Smooth muscle cell of the umbilical artery (primary cell): ENCODE results near the gene CTTNBP2. TPM values are rescaled to one million over a fixed set of nuclear protein-coding genes. Genes with fewer than 3 reads are reported as not detected.

Experiments used
- total RNA-seq: library from RNA; depleted of rRNA; stranded (reverse); fragments of >200 nt; gene quantifications from 2 replicates; pipeline ENCODE4 v1.2.3, GENCODE V29; 2014

Gene CTTNBP2, protein sequence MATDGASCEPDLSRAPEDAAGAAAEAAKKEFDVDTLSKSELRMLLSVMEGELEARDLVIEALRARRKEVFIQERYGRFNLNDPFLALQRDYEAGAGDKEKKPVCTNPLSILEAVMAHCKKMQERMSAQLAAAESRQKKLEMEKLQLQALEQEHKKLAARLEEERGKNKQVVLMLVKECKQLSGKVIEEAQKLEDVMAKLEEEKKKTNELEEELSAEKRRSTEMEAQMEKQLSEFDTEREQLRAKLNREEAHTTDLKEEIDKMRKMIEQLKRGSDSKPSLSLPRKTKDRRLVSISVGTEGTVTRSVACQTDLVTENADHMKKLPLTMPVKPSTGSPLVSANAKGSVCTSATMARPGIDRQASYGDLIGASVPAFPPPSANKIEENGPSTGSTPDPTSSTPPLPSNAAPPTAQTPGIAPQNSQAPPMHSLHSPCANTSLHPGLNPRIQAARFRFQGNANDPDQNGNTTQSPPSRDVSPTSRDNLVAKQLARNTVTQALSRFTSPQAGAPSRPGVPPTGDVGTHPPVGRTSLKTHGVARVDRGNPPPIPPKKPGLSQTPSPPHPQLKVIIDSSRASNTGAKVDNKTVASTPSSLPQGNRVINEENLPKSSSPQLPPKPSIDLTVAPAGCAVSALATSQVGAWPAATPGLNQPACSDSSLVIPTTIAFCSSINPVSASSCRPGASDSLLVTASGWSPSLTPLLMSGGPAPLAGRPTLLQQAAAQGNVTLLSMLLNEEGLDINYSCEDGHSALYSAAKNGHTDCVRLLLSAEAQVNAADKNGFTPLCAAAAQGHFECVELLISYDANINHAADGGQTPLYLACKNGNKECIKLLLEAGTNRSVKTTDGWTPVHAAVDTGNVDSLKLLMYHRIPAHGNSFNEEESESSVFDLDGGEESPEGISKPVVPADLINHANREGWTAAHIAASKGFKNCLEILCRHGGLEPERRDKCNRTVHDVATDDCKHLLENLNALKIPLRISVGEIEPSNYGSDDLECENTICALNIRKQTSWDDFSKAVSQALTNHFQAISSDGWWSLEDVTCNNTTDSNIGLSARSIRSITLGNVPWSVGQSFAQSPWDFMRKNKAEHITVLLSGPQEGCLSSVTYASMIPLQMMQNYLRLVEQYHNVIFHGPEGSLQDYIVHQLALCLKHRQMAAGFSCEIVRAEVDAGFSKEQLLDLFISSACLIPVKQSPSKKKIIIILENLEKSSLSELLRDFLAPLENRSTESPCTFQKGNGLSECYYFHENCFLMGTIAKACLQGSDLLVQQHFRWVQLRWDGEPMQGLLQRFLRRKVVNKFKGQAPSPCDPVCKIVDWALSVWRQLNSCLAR (N-terminal part only)
- 0.78 TPM in 1 of 2 replicates, not detected in the other for total RNA-seq

GRCh38 chr7:117873310-117874190 is at the start of gene CTTNBP2:
TSS of gene CTTNBP2 (minus strand) at chr7:117873441. CDS start at chr7:117873415, 26 bp downstream.

